ENCODE results near the gene AUTS2. TPM values are rescaled to one million over a fixed set of nuclear protein-coding genes. Genes with fewer than 3 reads are reported as not detected.

AUTS2 gene
- total RNA-seq, 6 experiments from 2014 or later, result 10.4 to 32.0 (median 19.3) TPM

GRCh38 chr7:70701477-70701876 is 1103.2 kb downstream of the AUTS2 start:
- 61% methylated on average over 6 of the region's 6 CpGs for WGBS (ENCODE audit: insufficient coverage, low coverage, low lambda C conversion rate, missing lambda C conversion rate)
- intact Hi-C loops (cut with DNase I), result loop anchor here in 1 of 2 donors (10.0 kb wide), 1 partner anchor 517 kb away; no protein-coding TSS in a partner anchor
- peaks cover 0 to 13% (median 0%) of the 10 kb centered on the region in 4 donors for H3K4me1 ChIP-seq
- H3K27ac ChIP-seq, result no peak overlapping the region
- H3K9me3 ChIP-seq, result no peaks in the 10 kb centered on the region
- no peak for TF ChIP-seq CTCF (IDR thresholded peaks at IDR 0.05)
- TF ChIP-seq POLR2A (IDR thresholded peaks at IDR 0.05), result no peak
- H3K4me3 ChIP-seq, result no peak overlapping the region
- H3K36me3 ChIP-seq, result no peaks in the 10 kb centered on the region
- ATAC-seq (no peak), DNase-seq (no peak)
- no peaks in the 10 kb centered on the region for H3K27me3 ChIP-seq

GRCh38 chr7:70701991-70702390 is 1103.7 kb downstream of the AUTS2 start:
- no peak overlapping the region for H3K4me3 ChIP-seq
- H3K27me3 ChIP-seq, result no peaks in the 10 kb centered on the region
- peaks cover 0 to 8% (median 0%) of the 10 kb centered on the region in 4 donors for H3K4me1 ChIP-seq
- ATAC-seq, result no peak
- no peak overlapping the region for H3K27ac ChIP-seq
- DNase-seq, result no peak
- TF ChIP-seq CTCF (IDR thresholded peaks at IDR 0.05) (no peak), POLR2A (IDR thresholded peaks at IDR 0.05) (no peak)
- no peaks in the 10 kb centered on the region for H3K36me3 ChIP-seq
- WGBS (ENCODE audit: insufficient coverage, low coverage, low lambda C conversion rate, missing lambda C conversion rate), result 86% methylated on average over 2 of the region's 2 CpGs
- intact Hi-C loops (cut with DNase I), result loop anchor here in 1 of 2 donors (10.0 kb wide), 1 partner anchor 517 kb away; no protein-coding TSS in a partner anchor
- no peaks in the 10 kb centered on the region for H3K9me3 ChIP-seq

GRCh38 chr7:70703785-70704184 is 1105.5 kb downstream of the AUTS2 start:
- 90% methylated on average over 4 of the region's 4 CpGs for WGBS (ENCODE audit: insufficient coverage, low coverage, low lambda C conversion rate, missing lambda C conversion rate)
- ATAC-seq (no peak), DNase-seq (no peak)
- Histone ChIP-seq H3K27me3 (no peaks in the 10 kb centered on the region), H3K4me3 (no peak overlapping the region), H3K36me3 (no peaks in the 10 kb centered on the region), H3K27ac (no peak overlapping the region), H3K4me1 (no peaks in the 10 kb centered on the region), H3K9me3 (no peaks in the 10 kb centered on the region)
- intact Hi-C loops (cut with DNase I), result loop anchor here in 1 of 2 donors (10.0 kb wide), 1 partner anchor 519 kb away; no protein-coding TSS in a partner anchor
- no peak for TF ChIP-seq POLR2A (IDR thresholded peaks at IDR 0.05)
- TF ChIP-seq CTCF (IDR thresholded peaks at IDR 0.05), result no peak

GRCh38 chr7:70704831-70705346 is 1106.6 kb downstream of the AUTS2 start:
- Histone ChIP-seq H3K36me3 (no peaks in the 10 kb centered on the region), H3K9me3 (no peaks in the 10 kb centered on the region), H3K4me1 (no peaks in the 10 kb centered on the region), H3K4me3 (no peak overlapping the region), H3K27ac (no peak overlapping the region), H3K27me3 (no peaks in the 10 kb centered on the region)
- no peak for ATAC-seq
- TF ChIP-seq POLR2A (IDR thresholded peaks at IDR 0.05) (no peak), CTCF (IDR thresholded peaks at IDR 0.05) (no peak)
- 65% methylated on average over 5 of the region's 5 CpGs for WGBS (ENCODE audit: insufficient coverage, low coverage, low lambda C conversion rate, missing lambda C conversion rate)
- intact Hi-C loops (cut with DNase I), result loop anchor here in 1 of 2 donors (10.0 kb wide), 1 partner anchor 520 kb away; no protein-coding TSS in a partner anchor
- DNase-seq, result no peak
